ENCODE data around the gene PRELP.

PRELP gene

GRCh38 chr1:203475012-203475981, at the start of gene PRELP:
PRELP (plus strand) TSS chr1:203475806; CDS start chr1:203483185, 7,379 bp downstream.
- no peak within 1 kb of the TSS for H3K4me3 ChIP-seq
- H3K36me3 ChIP-seq (replicated peaks): no peaks in the 10 kb centered on the region
- H3K4me1 ChIP-seq: no peaks in the 10 kb centered on the region
- peaks cover 29% of the 10 kb centered on the region for H3K27me3 ChIP-seq (ENCODE audit: low read depth)
- DNase-seq (ENCODE audit: low spot score in 2 of 2): peak in 1 of 2 experiments; percentile 52
- in situ Hi-C loops (cut with MboI; ENCODE audit: low sequenced_read_pairs): no loop called here
- H3K9me3 ChIP-seq: no peaks in the 10 kb centered on the region

DNA sequence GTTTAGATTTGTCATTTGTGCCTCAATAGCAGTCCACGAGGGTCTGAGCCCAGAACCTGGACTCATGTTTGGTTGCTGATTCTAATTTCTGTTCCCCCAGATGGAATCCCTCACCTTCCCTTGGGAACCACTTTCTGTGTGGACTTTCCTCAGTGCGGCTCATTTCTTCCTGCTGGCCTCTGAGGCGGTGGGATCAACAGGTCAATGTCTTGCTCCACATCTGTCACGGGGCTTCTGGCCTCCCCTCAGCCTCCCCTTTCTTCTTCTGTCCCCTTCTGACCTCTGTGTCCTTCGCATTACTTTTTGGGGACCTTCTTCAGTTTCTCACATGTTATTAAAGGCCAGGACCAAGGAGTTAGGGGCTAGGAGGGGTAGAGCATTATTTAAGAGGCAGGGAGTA, 49.2 kb upstream of the PRELP start:
- H3K27me3 ChIP-seq (ENCODE audit: low read depth): peaks cover 27% of the 10 kb centered on the region
- in situ Hi-C loops (cut with MboI; ENCODE audit: low sequenced_read_pairs): no loop called here
- no peak for DNase-seq (ENCODE audit: low spot score in 2 of 2)
- no peaks in the 10 kb centered on the region for H3K9me3 ChIP-seq
- no peaks in the 10 kb centered on the region for H3K36me3 ChIP-seq (replicated peaks)
- H3K4me3 ChIP-seq: no peak overlapping the region
- no peaks in the 10 kb centered on the region for H3K4me1 ChIP-seq

- H3K9me3 ChIP-seq: no peaks in the 10 kb centered on the region
- no peaks in the 10 kb centered on the region for H3K36me3 ChIP-seq (replicated peaks)
- in situ Hi-C loops (cut with MboI; ENCODE audit: low sequenced_read_pairs): no loop called here
- H3K4me3 ChIP-seq: no peak overlapping the region
- DNase-seq (ENCODE audit: low spot score in 2 of 2): no peak
- no peaks in the 10 kb centered on the region for H3K4me1 ChIP-seq
- H3K27me3 ChIP-seq (ENCODE audit: low read depth): peaks cover 27% of the 10 kb centered on the region
Measured at GRCh38 chr1:203426870-203427269, 48.7 kb upstream of the PRELP start.

- in situ Hi-C loops (cut with MboI; ENCODE audit: low sequenced_read_pairs): no loop called here
- Histone ChIP-seq H3K9me3 (no peaks in the 10 kb centered on the region), H3K27me3 (ENCODE audit: low read depth) (peaks cover 27% of the 10 kb centered on the region), H3K4me1 (no peaks in the 10 kb centered on the region), H3K4me3 (no peak overlapping the region), H3K36me3 (replicated peaks) (no peaks in the 10 kb centered on the region)
- no peak for DNase-seq (ENCODE audit: low spot score in 2 of 2)
Measured at GRCh38 chr1:203427451-203427850, 48.2 kb upstream of the PRELP start.

GRCh38 chr1:203428981-203429599, 46.5 kb upstream of the PRELP start:
- in situ Hi-C loops (cut with MboI; ENCODE audit: low sequenced_read_pairs): no loop called here
- Histone ChIP-seq H3K36me3 (replicated peaks) (no peaks in the 10 kb centered on the region), H3K4me1 (no peaks in the 10 kb centered on the region), H3K4me3 (no peak overlapping the region), H3K9me3 (no peaks in the 10 kb centered on the region), H3K27me3 (ENCODE audit: low read depth) (peaks cover 27% of the 10 kb centered on the region)
- DNase-seq (ENCODE audit: low spot score in 2 of 2): no peak

- peaks cover 9% of the 10 kb centered on the region; the same call in 1 of the 2 replicates for H3K27me3 ChIP-seq (ENCODE audit: low read depth)
- no peaks in the 10 kb centered on the region for H3K9me3 ChIP-seq
- in situ Hi-C loops (cut with MboI; ENCODE audit: low sequenced_read_pairs): no loop called here
- no peak for DNase-seq (ENCODE audit: low spot score in 2 of 2)
- no peaks in the 10 kb centered on the region for H3K4me1 ChIP-seq
- no peaks in the 10 kb centered on the region for H3K36me3 ChIP-seq (replicated peaks)
- H3K4me3 ChIP-seq: no peak overlapping the region
Measured at GRCh38 chr1:203435615-203436014, 40.0 kb upstream of the PRELP start.

GRCh38 chr1:203437696-203438315, 37.8 kb upstream of the PRELP start:
- Histone ChIP-seq H3K4me3 (no peak overlapping the region), H3K27me3 (ENCODE audit: low read depth) (peaks cover 15% of the 10 kb centered on the region), H3K36me3 (replicated peaks) (no peaks in the 10 kb centered on the region), H3K4me1 (no peaks in the 10 kb centered on the region), H3K9me3 (no peaks in the 10 kb centered on the region)
- DNase-seq (ENCODE audit: low spot score in 2 of 2): no peak
- in situ Hi-C loops (cut with MboI; ENCODE audit: low sequenced_read_pairs): no loop called here

GRCh38 chr1:203439131-203439730, 36.4 kb upstream of the PRELP start:
- H3K36me3 ChIP-seq (replicated peaks): no peaks in the 10 kb centered on the region
- no peaks in the 10 kb centered on the region for H3K4me1 ChIP-seq
- peaks cover 18% of the 10 kb centered on the region for H3K27me3 ChIP-seq (ENCODE audit: low read depth)
- H3K9me3 ChIP-seq: no peaks in the 10 kb centered on the region
- in situ Hi-C loops (cut with MboI; ENCODE audit: low sequenced_read_pairs): no loop called here
- no peak overlapping the region for H3K4me3 ChIP-seq
- DNase-seq (ENCODE audit: low spot score in 2 of 2): no peak

DNA sequence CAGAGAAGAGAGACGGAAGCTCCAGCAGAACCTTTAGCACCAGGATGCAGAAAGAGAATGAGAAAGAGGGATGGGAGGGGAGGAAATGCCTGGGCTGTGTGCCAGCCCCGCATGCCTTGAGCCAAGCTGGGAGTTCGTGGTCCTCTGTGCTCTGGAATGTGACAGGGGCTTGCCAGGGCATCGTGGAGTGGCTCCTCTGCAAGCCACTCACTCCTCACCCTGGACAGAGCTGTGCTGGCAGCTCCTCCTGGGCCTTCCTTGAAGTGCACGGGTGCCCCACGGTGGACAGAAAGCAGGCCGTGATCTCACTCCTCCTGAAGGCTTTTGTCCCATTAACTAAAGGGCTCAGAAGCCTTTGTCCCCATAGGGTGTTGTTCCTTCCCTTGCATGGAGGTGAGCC, 34.8 kb upstream of the PRELP start:
- Histone ChIP-seq H3K9me3 (no peaks in the 10 kb centered on the region), H3K27me3 (ENCODE audit: low read depth) (peaks cover 18% of the 10 kb centered on the region), H3K4me1 (no peaks in the 10 kb centered on the region), H3K36me3 (replicated peaks) (no peaks in the 10 kb centered on the region), H3K4me3 (no peak overlapping the region)
- in situ Hi-C loops (cut with MboI; ENCODE audit: low sequenced_read_pairs): no loop called here
- no peak for DNase-seq (ENCODE audit: low spot score in 2 of 2)

- H3K27me3 ChIP-seq (ENCODE audit: low read depth): peaks cover 23% of the 10 kb centered on the region
- no peaks in the 10 kb centered on the region for H3K4me1 ChIP-seq
- no peak for DNase-seq (ENCODE audit: low spot score in 2 of 2)
- H3K9me3 ChIP-seq: no peaks in the 10 kb centered on the region
- in situ Hi-C loops (cut with MboI; ENCODE audit: low sequenced_read_pairs): no loop called here
- no peaks in the 10 kb centered on the region for H3K36me3 ChIP-seq (replicated peaks)
- H3K4me3 ChIP-seq: no peak overlapping the region
Measured at GRCh38 chr1:203441766-203442165, 33.8 kb upstream of the PRELP start.

DNA sequence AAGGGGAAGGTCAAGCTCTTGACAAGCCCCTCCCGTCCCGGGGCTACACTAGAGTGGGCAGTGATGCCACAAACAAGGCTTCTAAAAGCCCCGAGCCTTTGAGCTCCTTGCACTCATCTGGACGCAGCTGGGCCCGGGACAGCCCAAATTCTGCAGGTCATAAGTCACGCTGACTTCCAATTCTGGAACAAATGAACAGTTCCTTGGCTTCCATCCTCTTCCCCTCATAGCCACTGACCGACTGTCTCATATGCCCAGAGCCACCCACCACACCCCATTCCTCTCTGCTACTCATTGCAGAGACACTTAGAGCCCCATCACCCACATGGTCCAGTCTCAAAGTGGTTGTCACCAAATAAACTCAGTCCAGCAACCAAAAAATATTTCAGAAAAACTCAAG, 32.8 kb upstream of the PRELP start:
- Histone ChIP-seq H3K4me3 (no peak overlapping the region), H3K9me3 (no peaks in the 10 kb centered on the region), H3K27me3 (ENCODE audit: low read depth) (peaks cover 31% of the 10 kb centered on the region), H3K4me1 (no peaks in the 10 kb centered on the region), H3K36me3 (replicated peaks) (no peaks in the 10 kb centered on the region)
- in situ Hi-C loops (cut with MboI; ENCODE audit: low sequenced_read_pairs): no loop called here
- no peak for DNase-seq (ENCODE audit: low spot score in 2 of 2)

DNA sequence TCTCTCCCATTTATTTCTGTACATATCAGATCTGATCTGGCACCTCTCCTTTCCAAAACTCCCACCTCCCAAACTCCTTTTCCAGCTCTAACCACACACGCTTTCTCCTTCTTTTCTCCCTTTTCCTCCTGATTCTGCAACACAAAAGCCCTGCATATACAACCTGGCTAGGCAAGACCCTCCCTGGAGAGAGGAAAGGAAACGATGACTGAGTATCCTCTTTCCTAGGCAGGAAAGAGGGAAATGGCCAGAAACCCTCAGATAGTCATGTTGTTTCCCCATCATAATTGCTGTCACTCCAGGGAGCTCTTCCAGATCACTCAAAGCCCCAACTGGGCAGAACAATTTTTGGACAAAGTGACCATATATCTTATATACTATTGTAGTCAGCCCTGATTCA, 32.3 kb upstream of the PRELP start:
- no peak for DNase-seq (ENCODE audit: low spot score in 2 of 2)
- no peak overlapping the region for H3K4me3 ChIP-seq
- in situ Hi-C loops (cut with MboI; ENCODE audit: low sequenced_read_pairs): no loop called here
- no peaks in the 10 kb centered on the region for H3K9me3 ChIP-seq
- peaks cover 35% of the 10 kb centered on the region for H3K27me3 ChIP-seq (ENCODE audit: low read depth)
- no peaks in the 10 kb centered on the region for H3K4me1 ChIP-seq
- H3K36me3 ChIP-seq (replicated peaks): no peaks in the 10 kb centered on the region

DNA sequence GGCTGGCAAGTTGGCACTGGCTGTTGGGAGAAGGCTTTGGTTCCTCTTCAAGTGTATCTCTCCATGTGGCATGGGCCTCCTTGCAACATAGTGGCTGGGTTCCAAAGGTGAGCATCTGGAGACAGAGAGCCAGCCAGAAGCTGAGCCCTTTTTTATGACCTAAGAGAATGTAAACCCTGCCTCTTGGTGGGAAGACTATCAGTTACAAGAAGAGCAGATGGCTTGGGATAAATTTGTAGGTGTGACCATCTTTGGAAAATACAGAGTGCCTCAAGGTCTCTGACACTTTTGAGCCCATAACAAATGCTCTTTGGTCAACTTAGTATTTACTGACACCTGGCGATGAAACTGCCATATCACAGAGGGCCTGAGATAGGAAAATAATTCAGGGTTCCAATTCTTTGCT, 31.4 kb upstream of the PRELP start:
- no peaks in the 10 kb centered on the region for H3K9me3 ChIP-seq
- no peaks in the 10 kb centered on the region for H3K36me3 ChIP-seq (replicated peaks)
- peaks cover 35% of the 10 kb centered on the region for H3K27me3 ChIP-seq (ENCODE audit: low read depth)
- H3K4me1 ChIP-seq: no peaks in the 10 kb centered on the region
- no peak for DNase-seq (ENCODE audit: low spot score in 2 of 2)
- in situ Hi-C loops (cut with MboI; ENCODE audit: low sequenced_read_pairs): no loop called here
- H3K4me3 ChIP-seq: no peak overlapping the region

DNA sequence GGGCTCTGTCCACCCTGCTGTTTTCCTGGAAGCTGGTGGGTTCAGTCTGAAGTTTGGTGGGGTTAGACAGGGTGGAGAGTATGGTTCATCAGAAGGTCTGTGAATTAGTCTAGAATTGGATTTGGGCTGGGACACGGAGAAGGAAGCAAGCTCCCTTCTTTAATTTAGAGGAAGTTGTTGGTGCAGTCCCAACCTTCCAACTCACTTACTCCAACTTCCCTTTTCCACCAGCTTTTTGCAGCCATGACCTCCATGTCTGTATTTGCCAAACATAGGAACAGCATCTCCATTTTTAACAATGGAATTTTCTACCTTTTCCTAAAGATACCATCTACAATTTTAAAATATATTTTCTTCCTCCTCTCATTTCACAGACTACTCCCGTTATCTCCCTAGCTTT, 28.5 kb upstream of the PRELP start:
- H3K4me1 ChIP-seq: no peaks in the 10 kb centered on the region
- in situ Hi-C loops (cut with MboI; ENCODE audit: low sequenced_read_pairs): no loop called here
- DNase-seq (ENCODE audit: low spot score in 2 of 2): no peak

More for the DNA sequence above, 28.5 kb upstream of the PRELP start:
- H3K4me3 ChIP-seq: no peak overlapping the region
- H3K27me3 ChIP-seq (ENCODE audit: low read depth): peaks cover 38% of the 10 kb centered on the region
- H3K36me3 ChIP-seq (replicated peaks): no peaks in the 10 kb centered on the region
- H3K9me3 ChIP-seq: no peaks in the 10 kb centered on the region
